Measurements from ENCODE around the gene KIF7.
"Not testable (repeated sequence)": the region's sequence is repeated elsewhere in the genome, so short reads cannot be mapped to it uniquely, and the experiment has no call there.

Gene KIF7

DNA sequence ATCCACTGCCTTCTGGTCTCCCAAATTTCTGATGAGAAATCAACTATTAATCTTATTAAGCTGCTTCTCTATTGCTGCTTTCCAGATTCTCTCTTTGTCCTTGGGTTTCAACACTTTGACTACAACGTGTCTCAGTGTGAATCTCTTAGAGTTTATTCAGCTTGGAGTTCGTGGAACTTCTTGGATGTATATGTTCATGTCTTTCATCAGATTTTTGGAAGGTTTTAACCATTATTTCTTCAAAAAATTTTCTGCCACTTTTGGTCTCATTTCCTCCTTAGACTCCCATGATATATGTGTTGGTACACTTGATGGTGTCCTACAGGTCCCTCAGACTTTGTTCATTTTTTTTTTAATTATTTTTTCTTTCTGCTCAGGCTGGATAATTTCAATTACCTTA, 44.0 kb downstream of the KIF7 start:
- DNase-seq = no peak

DNA sequence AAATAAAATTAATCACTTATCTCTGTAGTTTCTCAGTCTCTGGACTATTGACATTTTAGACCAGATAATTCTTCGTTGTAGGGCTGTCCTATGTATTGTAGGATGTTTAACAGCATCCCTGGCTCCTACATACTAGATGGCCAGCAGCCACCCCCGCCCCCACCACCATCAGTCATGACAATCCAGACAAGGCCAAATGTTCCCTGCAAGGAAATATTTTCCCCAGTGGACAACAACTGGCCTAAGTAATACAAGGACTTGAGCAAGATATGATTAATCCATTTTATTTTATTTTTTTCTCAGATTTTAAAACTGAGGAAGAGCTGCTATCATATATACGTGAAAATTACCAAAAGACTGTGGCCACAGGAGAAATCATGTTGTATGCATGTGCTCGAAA, 56.2 kb downstream of the KIF7 start:
- DNase-seq = no peak

DNA sequence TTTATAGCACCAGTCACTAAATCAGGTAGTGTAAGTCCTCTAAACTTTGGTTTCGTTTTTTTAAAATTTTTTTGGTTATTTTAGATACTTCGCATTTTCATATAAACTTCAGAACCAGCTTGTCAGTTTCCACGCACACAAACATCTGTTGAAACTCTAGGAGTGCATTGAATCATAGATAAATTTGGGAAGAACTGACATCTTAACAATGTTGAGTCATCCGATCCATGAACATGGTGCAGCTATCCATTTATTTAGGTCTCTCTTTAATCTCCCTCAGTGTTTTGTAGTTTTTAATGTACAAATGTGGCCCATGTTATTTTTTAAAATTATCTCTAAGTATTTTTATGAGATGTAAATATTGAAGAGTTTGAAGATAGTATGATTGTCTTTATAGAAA, 62.2 kb downstream of the KIF7 start:
- DNase-seq = no peak

DNA sequence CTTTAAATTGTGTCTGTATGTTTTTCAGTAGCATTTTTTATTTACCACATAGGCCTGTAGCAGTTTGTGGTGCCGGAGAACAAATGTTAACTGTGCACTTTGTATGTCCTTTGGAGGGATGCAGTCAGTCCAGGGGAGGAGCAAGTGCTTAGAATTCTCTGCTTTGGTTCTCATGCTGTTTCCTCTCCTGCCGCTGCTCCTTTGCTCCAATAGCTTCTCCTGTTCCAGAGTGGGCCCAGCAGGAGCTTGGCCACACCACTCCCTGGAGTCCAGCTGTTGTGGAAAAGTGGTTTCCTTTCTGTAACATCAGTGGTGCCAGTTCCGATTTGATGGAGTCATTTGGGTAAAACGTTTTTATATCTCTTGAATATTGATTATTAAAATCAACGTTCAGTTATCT, 63.4 kb downstream of the KIF7 start:
- no peak for DNase-seq

DNA sequence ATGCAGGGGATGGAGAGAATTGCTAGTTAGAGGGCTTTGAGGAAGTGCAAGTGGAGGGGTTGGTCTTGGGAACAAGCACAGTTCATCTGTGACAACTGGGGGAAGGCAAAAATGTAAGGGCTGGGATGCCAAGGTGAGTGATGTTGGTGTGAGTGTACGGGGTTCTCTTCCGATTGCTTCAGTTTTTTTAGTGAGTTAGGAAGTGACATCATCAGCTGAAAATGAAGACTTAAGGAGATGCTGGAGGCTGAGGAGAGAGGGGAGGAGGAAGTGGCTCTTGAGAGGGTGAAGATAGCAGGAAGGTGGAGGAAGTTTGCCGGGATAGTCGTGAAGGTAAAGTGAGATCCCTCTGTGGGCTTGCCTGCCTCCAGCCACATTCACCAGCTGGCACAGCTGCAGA, 67.3 kb downstream of the KIF7 start:
- DNase-seq = no peak

DNA sequence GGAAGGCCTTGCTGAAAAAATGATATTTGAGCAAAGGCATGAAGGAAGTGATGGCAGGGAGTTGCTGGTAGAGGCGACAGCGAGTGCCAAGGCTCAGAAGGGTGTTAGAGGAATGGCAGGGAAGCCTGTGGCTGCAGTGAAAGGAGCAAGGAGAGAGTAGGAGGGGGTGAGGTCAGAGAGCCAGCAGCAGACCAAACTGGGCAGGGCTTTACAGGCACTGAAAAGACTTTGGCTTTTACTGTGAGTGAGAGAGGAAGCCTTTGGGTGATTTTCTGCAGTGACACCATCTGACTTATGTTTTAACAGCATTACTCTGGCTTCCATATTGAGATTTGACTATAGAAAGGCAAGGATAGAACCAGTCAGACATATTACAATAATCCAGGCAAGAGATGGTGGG, 68.6 kb downstream of the KIF7 start:
- DNase-seq = no peak

DNA sequence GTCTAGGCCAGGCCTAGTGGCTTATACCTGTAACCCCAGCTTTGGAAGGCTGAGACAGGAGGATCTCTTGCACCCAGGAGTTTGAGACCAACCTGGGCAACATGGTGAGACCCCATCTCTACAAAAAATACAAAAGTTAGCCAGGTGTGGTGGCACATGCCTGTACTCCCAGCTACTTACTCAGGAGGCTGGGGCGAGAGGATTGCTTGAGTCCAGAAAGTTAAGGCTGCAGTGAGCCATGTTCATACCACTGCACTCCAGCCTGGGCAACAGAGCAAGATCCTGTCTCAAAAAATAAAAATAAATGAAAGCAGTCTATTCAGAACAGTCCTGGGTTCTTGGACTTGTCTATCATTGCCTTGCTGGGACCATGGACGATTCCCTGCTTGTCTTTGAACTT, 74.5 kb downstream of the KIF7 start:
- DNase-seq = not testable (repeated sequence)

DNA sequence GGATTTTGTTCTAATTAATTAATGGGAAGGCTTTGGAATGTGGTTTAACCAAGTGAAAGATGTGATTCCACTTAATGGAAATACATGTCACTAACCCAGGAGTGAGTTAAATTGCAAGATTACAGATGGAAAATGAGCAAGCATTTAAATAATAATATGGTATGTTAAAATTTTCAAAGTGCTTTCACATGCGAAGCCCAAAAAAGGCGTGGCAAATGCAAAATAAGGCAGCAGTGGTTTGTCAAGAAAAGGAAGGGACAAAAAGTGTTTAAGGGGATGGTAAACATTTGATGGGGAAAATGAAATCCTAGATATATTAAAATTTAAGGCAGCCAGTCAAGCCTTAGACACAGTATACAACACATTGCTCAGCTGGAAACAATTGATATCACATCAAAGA, 77.1 kb downstream of the KIF7 start:
- DNase-seq = no peak

Measured in AML-193 (cell line).